Progenitor cell of endocrine pancreas (in vitro differentiated cells): ENCODE results near the gene TRAF3IP1. TPM values are rescaled to one million over a fixed set of nuclear protein-coding genes. Genes with fewer than 3 reads are reported as not detected.

Source experiments
- DNase-seq: peaks from one replicate; pipeline ENCODE4 v3.0.0; 2021; ENCODE audit warnings: low spot score; ENCODE audit not compliant: unreplicated experiment
- H3K27ac Mint-ChIP-seq: 2 replicates; pipeline ENCODE4 v1.8.0; 2021; ENCODE audit warnings: mild to moderate bottlenecking, moderate library complexity, mixed read lengths
- H3K27me3 Mint-ChIP-seq: 2 replicates; pipeline ENCODE4 v1.8.0; 2021; ENCODE audit warnings: mixed read lengths
- H3K36me3 Mint-ChIP-seq: 2 replicates; pipeline ENCODE4 v1.8.0; 2022; ENCODE audit warnings: mixed read lengths; ENCODE audit not compliant: insufficient read depth
- H3K4me1 Mint-ChIP-seq: 2 replicates; pipeline ENCODE4 v1.8.0; 2021; ENCODE audit warnings: low read depth, mixed read lengths
- H3K4me3 Mint-ChIP-seq: 2 replicates; pipeline ENCODE4 v1.8.0; 2021; ENCODE audit warnings: low read depth, mild to moderate bottlenecking, moderate library complexity, mixed read lengths
- H3K9me3 Mint-ChIP-seq: 2 replicates; pipeline ENCODE4 v1.8.0; 2021; ENCODE audit warnings: low read depth, mixed read lengths
- total RNA-seq: library from RNA; stranded (reverse); gene quantifications from 2 replicates; pipeline ENCODE4 v1.2.1, GENCODE V29; 2021
- TF ChIP-seq, protein P1 (sequence below): fragments of 200-600 bp; sonication (generic); IDR thresholded peaks from one replicate; pipeline ENCODE4 v1.5.0; 2021; ENCODE audit warnings: antibody characterized with exemption, mild to moderate bottlenecking; ENCODE audit not compliant: unreplicated experiment

TRAF3IP1 gene
- total RNA-seq, 1 donor from 2014 or later: 27.0 TPM

DNA sequence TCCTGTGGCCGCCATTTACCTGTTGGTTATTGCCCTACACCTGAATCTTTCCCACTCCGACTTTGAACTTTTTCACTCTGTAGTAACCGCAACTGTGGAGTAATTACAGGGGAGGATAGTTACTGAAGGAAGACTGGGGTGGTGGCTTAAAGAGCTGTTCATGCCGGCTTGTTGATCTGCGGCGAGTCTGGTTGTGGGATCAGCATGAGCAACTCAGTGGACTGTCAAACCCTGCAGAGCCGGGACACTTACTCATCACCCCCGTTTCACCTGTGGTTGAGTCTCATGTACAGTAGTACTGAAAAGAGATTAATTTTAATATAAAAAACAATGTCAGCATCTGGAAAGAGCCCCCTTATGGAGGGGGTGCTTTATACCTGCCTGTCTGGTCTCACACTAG is 108.5 kb downstream of the TRAF3IP1 start:
- TF ChIP-seq, protein P1, sequence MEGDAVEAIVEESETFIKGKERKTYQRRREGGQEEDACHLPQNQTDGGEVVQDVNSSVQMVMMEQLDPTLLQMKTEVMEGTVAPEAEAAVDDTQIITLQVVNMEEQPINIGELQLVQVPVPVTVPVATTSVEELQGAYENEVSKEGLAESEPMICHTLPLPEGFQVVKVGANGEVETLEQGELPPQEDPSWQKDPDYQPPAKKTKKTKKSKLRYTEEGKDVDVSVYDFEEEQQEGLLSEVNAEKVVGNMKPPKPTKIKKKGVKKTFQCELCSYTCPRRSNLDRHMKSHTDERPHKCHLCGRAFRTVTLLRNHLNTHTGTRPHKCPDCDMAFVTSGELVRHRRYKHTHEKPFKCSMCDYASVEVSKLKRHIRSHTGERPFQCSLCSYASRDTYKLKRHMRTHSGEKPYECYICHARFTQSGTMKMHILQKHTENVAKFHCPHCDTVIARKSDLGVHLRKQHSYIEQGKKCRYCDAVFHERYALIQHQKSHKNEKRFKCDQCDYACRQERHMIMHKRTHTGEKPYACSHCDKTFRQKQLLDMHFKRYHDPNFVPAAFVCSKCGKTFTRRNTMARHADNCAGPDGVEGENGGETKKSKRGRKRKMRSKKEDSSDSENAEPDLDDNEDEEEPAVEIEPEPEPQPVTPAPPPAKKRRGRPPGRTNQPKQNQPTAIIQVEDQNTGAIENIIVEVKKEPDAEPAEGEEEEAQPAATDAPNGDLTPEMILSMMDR: no peak
- H3K4me1 Mint-ChIP-seq: peaks cover 32% of the 10 kb centered on the region
- peaks cover 6% of the 10 kb centered on the region for H3K9me3 Mint-ChIP-seq
- peak overlapping the region; percentile 91 for H3K4me3 Mint-ChIP-seq
- H3K27ac Mint-ChIP-seq: no peak overlapping the region
- DNase-seq: no peak
- H3K36me3 Mint-ChIP-seq: peaks cover 21% of the 10 kb centered on the region
- H3K27me3 Mint-ChIP-seq: no peaks in the 10 kb centered on the region

DNA sequence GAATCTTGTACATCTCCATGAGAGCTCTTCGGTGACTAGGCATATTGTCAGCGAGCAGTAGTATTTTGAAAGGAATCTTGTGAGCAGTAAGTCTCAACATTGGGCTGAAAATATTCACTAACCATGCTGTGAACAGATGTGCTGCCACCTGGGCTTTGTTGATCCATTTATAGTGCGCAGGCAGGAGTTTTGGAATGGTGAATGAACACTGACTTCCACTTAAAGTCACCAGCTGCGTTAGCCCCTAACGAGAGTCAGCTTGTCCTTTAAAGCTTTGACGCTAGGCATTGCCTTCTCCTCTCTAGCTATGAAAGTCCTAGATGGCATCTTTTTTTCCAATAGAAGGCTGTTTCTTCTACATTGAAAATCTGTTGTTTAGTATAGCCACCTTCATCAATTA is 110.5 kb downstream of the TRAF3IP1 start:
- Mint-ChIP-seq H3K36me3 (peaks cover 27% of the 10 kb centered on the region), H3K9me3 (peaks cover 6% of the 10 kb centered on the region), H3K27me3 (no peaks in the 10 kb centered on the region), H3K4me3 (peak overlapping the region; percentile 29), H3K27ac (no peak overlapping the region), H3K4me1 (peaks cover 29% of the 10 kb centered on the region)
- DNase-seq: no peak
- TF ChIP-seq, protein P1: no peak

DNA sequence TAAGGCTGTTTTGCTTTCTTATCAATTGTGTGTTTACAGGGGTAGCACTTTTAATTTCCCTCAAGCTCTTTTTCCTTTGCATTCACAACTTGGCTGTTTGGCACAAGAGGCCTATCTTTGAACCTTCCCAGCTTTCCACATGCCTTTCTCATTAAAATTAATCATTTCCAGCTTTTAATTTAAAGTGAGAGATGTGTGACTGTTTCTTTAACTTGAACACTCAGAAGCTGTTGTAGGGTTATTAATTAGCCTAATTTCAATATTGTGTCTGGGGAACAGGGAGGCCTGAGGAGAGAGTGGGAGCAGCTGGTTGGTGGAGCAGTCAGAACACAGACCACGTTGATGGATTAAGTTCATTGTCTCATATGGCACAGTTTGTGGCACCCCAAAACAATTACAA is 111.1 kb downstream of the TRAF3IP1 start:
- peak overlapping the region; percentile 29 for H3K4me3 Mint-ChIP-seq
- H3K27me3 Mint-ChIP-seq: no peaks in the 10 kb centered on the region
- DNase-seq: no peak
- H3K9me3 Mint-ChIP-seq: peaks cover 6% of the 10 kb centered on the region
- peak overlapping the region; percentile 49 for H3K27ac Mint-ChIP-seq
- TF ChIP-seq, protein P1: no peak
- peaks cover 29% of the 10 kb centered on the region for H3K36me3 Mint-ChIP-seq
- peaks cover 26% of the 10 kb centered on the region for H3K4me1 Mint-ChIP-seq

DNA sequence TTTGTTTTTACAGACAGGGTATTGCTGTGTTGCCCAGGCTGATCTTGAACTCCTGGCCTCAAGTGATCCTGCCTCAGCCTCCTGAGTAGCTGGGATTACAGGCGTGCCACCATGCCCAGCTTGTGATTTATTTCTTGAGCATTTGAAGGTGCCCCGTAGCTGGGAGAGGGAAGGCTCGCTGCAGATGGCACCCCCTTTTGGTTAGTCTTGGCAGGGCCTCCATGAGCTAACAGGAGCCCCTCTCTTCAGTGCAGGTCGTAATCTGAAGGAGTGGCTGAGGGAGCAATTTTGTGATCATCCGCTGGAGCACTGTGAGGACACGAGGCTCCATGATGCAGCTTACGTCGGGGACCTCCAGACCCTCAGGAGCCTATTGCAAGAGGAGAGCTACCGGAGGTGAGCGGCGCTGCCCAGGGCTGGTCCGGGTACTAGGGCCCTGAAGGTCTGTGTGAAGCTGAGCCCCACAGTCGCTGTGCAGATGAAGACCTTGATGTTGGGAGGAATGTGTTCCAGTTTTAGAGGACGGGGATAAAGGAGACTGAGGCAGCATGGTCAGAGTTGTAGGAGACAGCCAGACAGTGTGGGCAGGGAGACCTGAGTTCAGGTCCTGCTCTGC is 113.1 kb downstream of the TRAF3IP1 start:
- Mint-ChIP-seq H3K4me1 (peaks cover 19% of the 10 kb centered on the region), H3K36me3 (peaks cover 33% of the 10 kb centered on the region)

DNA sequence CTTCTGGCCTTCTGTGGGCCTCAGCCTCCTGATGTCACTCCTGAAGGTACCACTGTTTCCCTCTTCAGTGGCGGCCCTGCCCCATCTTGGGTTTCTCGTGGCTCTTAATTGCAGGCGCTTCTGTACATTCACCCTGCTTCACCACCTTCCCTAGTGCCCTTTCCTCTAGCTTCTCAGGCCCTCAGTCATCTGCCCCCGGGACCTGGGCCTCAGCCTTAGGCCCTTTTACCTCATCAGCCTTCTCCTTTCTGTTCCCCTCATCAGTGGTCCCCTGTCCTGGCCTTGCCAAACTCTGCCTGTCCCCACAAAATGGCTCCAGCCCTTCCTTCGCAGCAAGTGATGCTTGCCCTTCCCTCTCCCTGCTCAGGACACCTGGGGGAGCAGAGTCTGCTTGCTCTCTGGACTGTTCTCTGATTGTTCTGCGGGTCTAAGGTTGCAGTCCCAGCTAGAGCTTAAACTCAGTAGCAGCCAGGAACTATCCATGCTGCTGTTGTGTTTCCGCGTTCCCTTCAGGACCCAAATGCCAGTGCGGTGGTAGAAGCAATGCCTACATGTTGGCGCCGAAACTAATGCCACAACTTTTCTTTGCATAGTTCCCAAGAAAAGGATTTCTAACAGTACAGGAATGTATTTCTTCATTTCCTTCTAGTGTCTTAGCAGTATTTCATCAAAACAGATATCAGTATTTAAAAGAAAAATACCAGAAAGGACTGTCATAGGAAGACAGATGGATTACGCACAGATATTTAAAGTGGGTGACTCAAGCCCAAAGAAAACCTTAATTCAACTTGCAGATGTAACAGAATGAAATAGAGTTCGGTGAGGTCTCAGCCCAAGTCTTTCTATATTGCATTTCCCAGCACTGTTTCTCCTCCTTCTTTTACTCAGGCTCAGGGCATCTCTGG is 113.9 kb downstream of the TRAF3IP1 start:
- Mint-ChIP-seq H3K36me3 (peaks cover 35% of the 10 kb centered on the region), H3K4me1 (peaks cover 21% of the 10 kb centered on the region), H3K4me3 (no peak overlapping the region), H3K27ac (peak overlapping the region; percentile 66), H3K9me3 (peaks cover 6% of the 10 kb centered on the region), H3K27me3 (no peaks in the 10 kb centered on the region)
- TF ChIP-seq, protein P1: no peak
- DNase-seq: no peak

More for the DNA sequence above, 113.1 kb downstream of the TRAF3IP1 start:
- Mint-ChIP-seq H3K9me3 (peaks cover 6% of the 10 kb centered on the region), H3K27ac (peak overlapping the region; percentile 18), H3K4me3 (no peak overlapping the region), H3K27me3 (no peaks in the 10 kb centered on the region)
- TF ChIP-seq, protein P1: no peak
- no peak for DNase-seq
